Peyer's patch (tissue), 4 donors: ENCODE data around the gene POLD1. TPM values are rescaled to one million over a fixed set of nuclear protein-coding genes. Genes with fewer than 3 reads are reported as not detected.
A peak's percentile ranks its signal among the peaks of the same experiment; 100 is the strongest.

Experiments
- DNase-seq, 3 donors: peaks; one replicate each; pipeline ENCODE4 v3.0.0-alpha.2; 2017 to 2019
- H3K27ac ChIP-seq, 4 donors: fragments of 200-600 bp; sonication (generic); one replicate each; pipeline ENCODE4 v1.5.1; 2016 to 2019
- H3K27me3 ChIP-seq, 2 donors: fragments of 200-600 bp; sonication (generic); one replicate each; pipeline ENCODE4 v1.5.1; 2019
- H3K36me3 ChIP-seq, 3 donors: fragments of 200-600 bp; sonication (generic); one replicate each; pipeline ENCODE4 v1.5.1; 2016 to 2019
- H3K4me1 ChIP-seq, 4 donors: fragments of 200-600 bp; sonication (generic); one replicate each; pipeline ENCODE4 v1.5.1; 2016 to 2019
- H3K4me3 ChIP-seq, 4 donors: fragments of 200-600 bp; sonication (generic); 1 replicate in 3 of 4; 2 replicates in 1 of 4; pipeline ENCODE4 v1.5.1; 2016 to 2019; ENCODE audit warnings: mild to moderate bottlenecking in 1 of 4
- H3K9me3 ChIP-seq, 4 donors: fragments of 200-600 bp; sonication (generic); one replicate each; pipeline ENCODE4 v1.5.1; 2016 to 2019; ENCODE audit warnings: mild to moderate bottlenecking in 1 of 4
- CTCF ChIP-seq, 6 experiments: fragments of 450-650 bp in 4 of 6; fragments of 200-600 bp in 2 of 6; sonication (generic) in 1 of 6; IDR thresholded peaks; one replicate each; pipeline ENCODE4 v1.5.1; 2017 to 2019; ENCODE audit warnings: antibody characterized with exemption in 6 of 6, mild to moderate bottlenecking in 3 of 6, moderate library complexity in 1 of 6
- POLR2A ChIP-seq, 2 donors: fragments of 450-650 bp; IDR thresholded peaks; one replicate each; pipeline ENCODE4 v1.5.1; 2017; ENCODE audit warnings: antibody characterized with exemption in 2 of 2, mild to moderate bottlenecking in 2 of 2, moderate library complexity in 2 of 2
- total RNA-seq, 4 donors: library from RNA; depleted of rRNA; stranded (reverse); fragments of >200 nt; gene quantifications; one replicate each; pipeline ENCODE4 v1.1.0, GENCODE V29; 2016

POLD1 gene
- total RNA-seq, 4 donors from 2014 or later, result 14.9 to 90.0 (median 27.3) TPM

GRCh38 chr19:50376166-50377050 is 7.7 kb upstream of the POLD1 start, which contains the start of gene NR1H2:
TSS of gene NR1H2 (plus strand) at chr19:50376457. CDS start at chr19:50377606, 1,149 bp downstream.
- H3K4me3 ChIP-seq, result peak within 1 kb of the TSS; percentile 70 to 92 (median 76)
- peaks cover 0 to 4% (median 2%) of the 10 kb centered on the region in 4 donors for H3K4me1 ChIP-seq
- no peaks in the 10 kb centered on the region for H3K9me3 ChIP-seq
- no peaks in the 10 kb centered on the region for H3K27me3 ChIP-seq
- peak within 1 kb of the TSS; percentile 94 to 99 (median 98) for H3K27ac ChIP-seq
- TF ChIP-seq CTCF (IDR thresholded peaks at IDR 0.05), result no peak
- peak; percentile 66 to 74 for TF ChIP-seq POLR2A (IDR thresholded peaks at IDR 0.05)
- peak; percentile 93 to 98 (median 95) for DNase-seq
- H3K36me3 ChIP-seq, result peaks cover 0 to 41% (median 0%) of the 10 kb centered on the region in 3 donors

GRCh38 chr19:50377051-50377461 is 7.1 kb upstream of the POLD1 start:
- no peaks in the 10 kb centered on the region for H3K9me3 ChIP-seq
- TF ChIP-seq POLR2A (IDR thresholded peaks at IDR 0.05), result no peak
- no peak for TF ChIP-seq CTCF (IDR thresholded peaks at IDR 0.05)
- H3K36me3 ChIP-seq, result peaks cover 0 to 47% (median 0%) of the 10 kb centered on the region in 3 donors
- H3K27ac ChIP-seq, result peak overlapping the region; percentile 94 to 99 (median 98)
- no peaks in the 10 kb centered on the region for H3K27me3 ChIP-seq
- H3K4me3 ChIP-seq, result peak overlapping the region; percentile 70 to 92 (median 76)
- H3K4me1 ChIP-seq, result peaks cover 0 to 4% (median 2%) of the 10 kb centered on the region in 4 donors
- peak; percentile 42 to 80 (median 72) for DNase-seq

- no peak overlapping the region for H3K4me3 ChIP-seq
- no peak for DNase-seq
- H3K27me3 ChIP-seq, result no peaks in the 10 kb centered on the region
- H3K9me3 ChIP-seq, result no peaks in the 10 kb centered on the region
- TF ChIP-seq POLR2A (IDR thresholded peaks at IDR 0.05) (no peak), CTCF (IDR thresholded peaks at IDR 0.05) (no peak)
- H3K36me3 ChIP-seq, result peaks cover 0 to 52% (median 0%) of the 10 kb centered on the region in 3 donors
- H3K27ac ChIP-seq, result peak overlapping the region in 2 of 4 donors; percentile 97 to 99
- H3K4me1 ChIP-seq, result peaks cover 0 to 4% (median 2%) of the 10 kb centered on the region in 4 donors
Observed at GRCh38 chr19:50377517-50377916, 6.6 kb upstream of the POLD1 start.

- H3K9me3 ChIP-seq, result no peaks in the 10 kb centered on the region
- no peak overlapping the region for H3K27ac ChIP-seq
- peaks cover 0 to 54% (median 0%) of the 10 kb centered on the region in 3 donors for H3K36me3 ChIP-seq
- no peak for DNase-seq
- TF ChIP-seq CTCF (IDR thresholded peaks at IDR 0.05), result no peak
- no peak for TF ChIP-seq POLR2A (IDR thresholded peaks at IDR 0.05)
- no peaks in the 10 kb centered on the region for H3K27me3 ChIP-seq
- H3K4me3 ChIP-seq, result no peak overlapping the region
- peaks cover 0 to 4% (median 2%) of the 10 kb centered on the region in 4 donors for H3K4me1 ChIP-seq
Observed at GRCh38 chr19:50378169-50378862, 5.8 kb upstream of the POLD1 start.

- Histone ChIP-seq H3K4me1 (peaks cover 0 to 9% (median 2%) of the 10 kb centered on the region in 4 donors), H3K27ac (no peak overlapping the region), H3K27me3 (no peaks in the 10 kb centered on the region), H3K9me3 (no peaks in the 10 kb centered on the region), H3K36me3 (peaks cover 0 to 54% (median 0%) of the 10 kb centered on the region in 3 donors), H3K4me3 (no peak overlapping the region)
- no peak for TF ChIP-seq POLR2A (IDR thresholded peaks at IDR 0.05)
- TF ChIP-seq CTCF (IDR thresholded peaks at IDR 0.05), result no peak
- no peak for DNase-seq
Observed at GRCh38 chr19:50378863-50379236, 5.3 kb upstream of the POLD1 start.
